ENCODE results near the gene PRXL2B.

The PRXL2B gene

GRCh38 chr1:2635361-2636010, 48.9 kb downstream of the PRXL2B start:
- DNase-seq (ENCODE audit: low spot score): no peak

GRCh38 chr1:2636733-2637132, 50.2 kb downstream of the PRXL2B start:
- no peak for DNase-seq (ENCODE audit: low spot score)

GRCh38 chr1:2637442-2638145, 51.0 kb downstream of the PRXL2B start:
- no peak for DNase-seq (ENCODE audit: low spot score)

GRCh38 chr1:2638466-2639115, 52.0 kb downstream of the PRXL2B start:
- DNase-seq (ENCODE audit: low spot score): no peak

DNA sequence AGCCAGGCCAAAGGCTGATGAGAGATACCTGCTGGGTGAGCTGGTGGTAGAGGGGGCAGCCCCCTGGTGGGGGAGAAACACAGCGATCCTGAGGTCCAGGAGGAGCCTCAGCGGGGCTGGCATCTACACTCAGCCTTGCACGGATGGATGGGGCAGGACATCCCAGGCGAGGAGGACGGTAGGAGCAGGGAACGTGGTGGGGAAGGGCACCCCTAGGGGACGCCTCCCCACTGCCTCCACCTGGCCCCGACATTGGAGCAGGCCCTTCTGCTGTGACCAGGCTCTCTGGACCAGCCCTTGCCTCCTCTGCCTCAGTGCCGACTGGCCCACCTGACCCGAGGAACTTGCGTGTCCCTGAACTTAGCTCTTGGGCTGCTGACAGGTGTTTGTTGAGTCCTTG, 52.6 kb downstream of the PRXL2B start:
- no peak for DNase-seq (ENCODE audit: low spot score)

DNA sequence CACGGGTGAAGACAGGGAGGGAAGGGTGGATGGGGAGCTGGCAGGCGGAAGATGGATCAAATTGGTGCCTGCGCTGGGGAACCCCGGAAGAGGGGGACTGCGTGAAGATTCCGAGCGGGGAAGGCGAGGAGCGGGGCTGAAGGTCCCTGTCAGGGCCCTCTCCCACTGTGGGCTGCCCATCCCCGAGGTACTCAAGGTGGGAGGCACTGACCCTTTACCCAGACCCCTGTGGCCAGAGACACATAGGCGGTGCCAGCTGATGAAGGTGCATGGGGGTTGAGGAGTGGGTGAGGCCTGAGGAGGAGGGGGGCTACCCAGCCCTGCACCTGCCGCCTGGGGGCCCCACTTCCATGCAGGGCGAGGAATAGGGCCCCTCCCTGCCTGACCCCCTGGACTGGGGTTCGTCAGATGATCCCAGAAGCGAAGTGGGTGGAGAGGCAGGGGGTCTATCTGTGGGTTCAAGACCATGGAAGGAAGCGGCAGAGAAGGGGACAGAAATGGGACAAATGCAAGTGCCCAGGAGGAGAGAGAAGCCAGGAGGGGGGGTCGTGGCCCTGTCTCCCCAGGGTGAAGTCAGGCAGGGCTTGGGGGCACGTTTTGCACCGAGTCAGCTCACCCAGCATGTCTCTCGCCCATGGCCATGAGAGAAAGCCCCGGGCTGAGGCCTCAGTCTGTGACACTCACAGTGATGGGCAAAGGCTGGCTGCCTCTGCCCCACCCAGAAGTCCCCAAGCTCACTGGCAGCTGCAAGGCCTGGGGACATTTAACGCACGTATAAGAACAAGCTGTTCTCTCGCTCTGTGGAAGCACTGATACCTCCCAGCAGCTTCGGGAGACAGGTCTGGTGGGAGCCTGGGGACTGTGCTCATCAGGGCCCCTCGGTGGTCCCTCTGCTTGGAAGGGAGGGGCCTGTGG, 53.3 kb downstream of the PRXL2B start:
- DNase-seq (ENCODE audit: low spot score): no peak

- DNase-seq (ENCODE audit: low spot score): no peak
These were observed 54.0 kb downstream of the PRXL2B start for GRCh38 chr1:2640626-2641025.

Data from AG08396 (cell line).